Measurements from ENCODE around the gene GGTLC2. TPM values are rescaled to one million over a fixed set of nuclear protein-coding genes. Genes with fewer than 3 reads are reported as not detected.

Gene GGTLC2
- total RNA-seq, 4 donors from 2014 or later, result not detected

- Histone ChIP-seq H3K4me1 (no peaks in the 10 kb centered on the region), H3K27ac (no peak overlapping the region), H3K36me3 (no peaks in the 10 kb centered on the region), H3K9me3 (peaks cover 0 to 9% (median 0%) of the 10 kb centered on the region in 3 donors), H3K4me3 (no peak overlapping the region), H3K27me3 (peaks cover 0 to 46% (median 0%) of the 10 kb centered on the region in 4 donors)
- TF ChIP-seq POLR2A (IDR thresholded peaks at IDR 0.05), result no peak
- no peak for TF ChIP-seq CTCF (IDR thresholded peaks at IDR 0.05)
- intact Hi-C loops (cut with DNase I), result no loop called here
- 80 to 100% methylated on average over 1 to 2 of the region's 2 CpGs for WGBS, 2 donors
- no peak for DNase-seq
Observed at GRCh38 chr22:22669093-22669492, 24.7 kb downstream of the GGTLC2 start.

- no peaks in the 10 kb centered on the region for H3K36me3 ChIP-seq
- TF ChIP-seq POLR2A (IDR thresholded peaks at IDR 0.05), result no peak
- no peak for TF ChIP-seq CTCF (IDR thresholded peaks at IDR 0.05)
- H3K27me3 ChIP-seq, result peaks cover 0 to 46% (median 0%) of the 10 kb centered on the region in 4 donors
- H3K4me1 ChIP-seq, result no peaks in the 10 kb centered on the region
- intact Hi-C loops (cut with DNase I), result no loop called here
- no peak overlapping the region for H3K27ac ChIP-seq
- DNase-seq, result no peak
- H3K4me3 ChIP-seq, result no peak overlapping the region
- WGBS, 2 donors, result 77 to 89% methylated on average over 4 of the region's 4 CpGs
- H3K9me3 ChIP-seq, result peaks cover 0 to 9% (median 0%) of the 10 kb centered on the region in 3 donors
Observed at GRCh38 chr22:22670076-22670795, 25.8 kb downstream of the GGTLC2 start.

DNA sequence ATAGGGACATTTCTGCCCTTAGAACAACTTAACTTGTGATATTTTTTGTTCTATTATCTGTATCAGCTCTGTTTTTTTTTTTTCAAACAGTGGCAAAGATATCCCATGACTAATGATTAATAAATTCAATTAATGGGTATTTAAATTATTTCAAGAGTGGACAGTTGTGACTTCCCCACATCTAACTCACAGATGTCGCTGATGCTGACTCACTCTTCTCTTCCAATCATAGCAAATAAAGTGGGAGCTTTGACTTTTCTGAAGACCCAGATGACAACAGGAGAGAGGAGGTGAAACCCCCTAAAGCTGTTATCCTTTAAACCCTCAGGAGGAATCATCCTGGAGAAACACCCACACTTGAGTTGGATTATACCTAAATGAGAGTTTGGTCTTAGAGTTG lies 27.1 kb downstream of the GGTLC2 start:
- TF ChIP-seq CTCF (IDR thresholded peaks at IDR 0.05), result no peak
- Histone ChIP-seq H3K4me1 (no peaks in the 10 kb centered on the region), H3K27ac (no peak overlapping the region), H3K36me3 (no peaks in the 10 kb centered on the region), H3K4me3 (no peak overlapping the region), H3K9me3 (peaks cover 0 to 9% (median 0%) of the 10 kb centered on the region in 3 donors), H3K27me3 (peaks cover 0 to 55% (median 0%) of the 10 kb centered on the region in 4 donors)
- DNase-seq, result no peak
- intact Hi-C loops (cut with DNase I), result no loop called here
- 83% methylated on average over 1 of the region's 1 CpG for WGBS, 2 donors

GRCh38 chr22:22673099-22673498 lies 28.7 kb downstream of the GGTLC2 start:
- H3K27me3 ChIP-seq, result peaks cover 0 to 54% (median 0%) of the 10 kb centered on the region in 4 donors
- H3K4me3 ChIP-seq, result no peak overlapping the region
- H3K9me3 ChIP-seq, result peaks cover 0 to 9% (median 0%) of the 10 kb centered on the region in 3 donors
- no peak overlapping the region for H3K27ac ChIP-seq
- no peak for TF ChIP-seq POLR2A (IDR thresholded peaks at IDR 0.05)
- TF ChIP-seq CTCF (IDR thresholded peaks at IDR 0.05), result no peak
- intact Hi-C loops (cut with DNase I), result no loop called here
- H3K4me1 ChIP-seq, result no peaks in the 10 kb centered on the region
- H3K36me3 ChIP-seq, result no peaks in the 10 kb centered on the region
- 35 to 67% methylated on average over 1 to 2 of the region's 3 CpGs for WGBS, 2 donors
- DNase-seq, result no peak

DNA sequence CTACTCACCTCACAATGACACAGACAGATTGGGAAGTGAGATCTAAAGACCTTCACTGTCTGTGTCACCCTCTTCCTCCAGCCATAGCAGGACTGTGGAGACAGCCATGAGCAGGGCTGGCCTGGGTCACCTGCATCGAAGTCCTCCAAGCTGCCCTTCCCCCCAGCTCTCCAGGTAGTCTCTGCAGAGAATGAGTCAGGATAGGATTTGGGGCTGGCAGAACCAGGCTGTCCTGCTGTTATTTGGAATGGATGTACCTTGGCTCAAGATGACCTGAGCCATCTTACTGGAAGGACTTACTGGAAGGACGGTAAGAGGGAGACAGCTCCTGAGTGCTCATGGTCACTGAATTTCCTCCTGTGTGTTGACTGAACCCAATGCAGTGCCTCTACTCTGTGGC lies 29.2 kb downstream of the GGTLC2 start:
- TF ChIP-seq POLR2A (IDR thresholded peaks at IDR 0.05), result no peak
- TF ChIP-seq CTCF (IDR thresholded peaks at IDR 0.05), result no peak
- Histone ChIP-seq H3K27ac (no peak overlapping the region), H3K27me3 (peaks cover 0 to 48% (median 0%) of the 10 kb centered on the region in 4 donors), H3K9me3 (peaks cover 0 to 9% (median 0%) of the 10 kb centered on the region in 3 donors), H3K4me1 (no peaks in the 10 kb centered on the region), H3K4me3 (no peak overlapping the region), H3K36me3 (no peaks in the 10 kb centered on the region)
- intact Hi-C loops (cut with DNase I), result no loop called here
- 80% methylated on average over 1 of the region's 2 CpGs; no CpG with 5 or more reads in 1 of the 2 donors for WGBS, 2 donors
- no peak for DNase-seq
